Gastroesophageal sphincter (tissue), 4 donors: ENCODE data around the gene MRPL40. TPM values are rescaled to one million over a fixed set of nuclear protein-coding genes. Genes with fewer than 3 reads are reported as not detected.

Experiments used
- ATAC-seq: fragments of 150-250 bp; one replicate; pipeline ENCODE4 v1.9.1; 2016; ENCODE audit warnings: mild to moderate bottlenecking, moderate library complexity
- H3K27ac ChIP-seq, 4 donors: fragments of 200-600 bp; sonication (generic) in 3 of 4; 1 replicate in 3 of 4; 2 replicates in 1 of 4; pipeline ENCODE4 v1.5.1; 2016 to 2019
- H3K27me3 ChIP-seq: fragments of 200-600 bp; sonication (generic); one replicate; pipeline ENCODE4 v1.5.1; 2019
- H3K36me3 ChIP-seq, 2 donors: fragments of 200-600 bp; sonication (generic); one replicate each; pipeline ENCODE4 v1.5.1; 2019; ENCODE audit warnings: control low read depth in 1 of 2
- H3K4me1 ChIP-seq, 3 donors: fragments of 200-600 bp; sonication (generic); 1 replicate in 2 of 3; 2 replicates in 1 of 3; pipeline ENCODE4 v1.5.1; 2016 to 2019; ENCODE audit warnings: control low read depth in 2 of 3
- H3K4me3 ChIP-seq, 2 donors: fragments of 200-600 bp; sonication (generic); one replicate each; pipeline ENCODE4 v1.5.1; 2019; ENCODE audit warnings: mild to moderate bottlenecking in 1 of 2, moderate library complexity in 1 of 2
- H3K9me3 ChIP-seq, 3 donors: fragments of 200-600 bp; sonication (generic); one replicate each; pipeline ENCODE4 v1.5.1; 2017 to 2019; ENCODE audit warnings: control low read depth in 2 of 3
- EP300 ChIP-seq: sonication (generic); formaldehyde crosslinking; IDR thresholded peaks from one replicate; pipeline ENCODE4 v1.6.1; 2017; ENCODE audit warnings: antibody characterized with exemption, mild to moderate bottlenecking
- POLR2A ChIP-seq, 2 donors: fragments of 450-650 bp; IDR thresholded peaks; one replicate each; pipeline ENCODE4 v1.6.1; 2017; ENCODE audit warnings: antibody characterized with exemption in 2 of 2, mild to moderate bottlenecking in 2 of 2, moderate library complexity in 1 of 2
- POLR2AphosphoS5 ChIP-seq: sonication (generic); formaldehyde crosslinking; IDR thresholded peaks from one replicate; pipeline ENCODE4 v1.6.1; 2017; ENCODE audit warnings: antibody characterized with exemption
- WGBS, 2 donors: methylation state at CpG; one replicate each; pipeline ENCODE4 v1.1.5; 2018; ENCODE audit warnings: low coverage in 1 of 2; 5-methylcytosine and 5-hydroxymethylcytosine counted together
- total RNA-seq, 4 donors: library from RNA; depleted of rRNA; stranded (reverse); fragments of >200 nt; gene quantifications; one replicate each; pipeline ENCODE4 v1.1.0, GENCODE V29; 2016
- TF ChIP-seq, protein P1 (sequence below), 4 experiments: fragments of 200-600 bp in 2 of 4; fragments of 450-650 bp in 2 of 4; sonication (generic) in 1 of 4; IDR thresholded peaks; one replicate each; pipeline ENCODE4 v1.5.1; 2017 to 2019; ENCODE audit warnings: antibody characterized with exemption in 4 of 4, mild to moderate bottlenecking in 2 of 4, moderate library complexity in 2 of 4

The MRPL40 gene
- total RNA-seq, result 10 to 100 TPM; 22.8 to 29.1 (median 25.8) TPM

DNA sequence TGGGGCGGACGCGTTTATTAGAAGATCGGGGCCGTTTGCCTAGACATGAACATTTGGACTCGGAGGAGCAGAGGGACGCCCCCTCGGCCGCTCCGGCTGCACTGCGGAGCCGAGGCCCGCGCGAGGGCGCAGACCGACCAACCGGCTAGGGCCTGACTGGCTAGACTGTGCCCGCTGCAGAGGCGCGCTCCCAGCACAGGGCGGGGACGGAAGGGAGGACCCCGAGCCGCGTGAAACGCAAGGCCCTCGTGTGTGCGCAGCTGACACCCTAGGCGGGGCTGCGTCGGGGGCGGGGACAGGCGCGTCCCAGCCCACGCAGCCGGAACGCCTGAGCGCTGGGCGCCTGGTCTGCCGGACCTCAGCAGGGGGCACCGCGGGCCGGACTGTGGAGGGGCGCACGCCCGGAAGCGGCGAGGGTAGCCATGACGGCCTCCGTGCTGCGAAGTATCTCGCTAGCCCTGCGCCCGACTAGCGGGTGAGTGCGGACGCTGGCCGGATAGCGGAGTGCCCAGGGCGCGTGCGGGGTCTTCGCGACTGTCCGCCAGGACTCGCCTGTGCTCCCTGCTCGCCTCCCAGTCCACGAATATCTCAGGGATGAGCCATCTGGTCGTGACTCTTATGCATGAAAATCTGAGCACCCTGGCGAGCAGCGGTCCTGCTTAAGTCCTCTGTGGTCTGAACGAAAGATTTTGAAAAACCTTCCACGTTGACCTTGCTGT is at the start of gene MRPL40:
Gene MRPL40 (plus strand): TSS at position 413 of the 719 bp plus-strand sequence. CDS start 10 bp downstream, at position 423.
- Histone ChIP-seq H3K9me3 (no peaks in the 10 kb centered on the region), H3K27me3 (no peaks in the 10 kb centered on the region), H3K36me3 (peaks cover 0 to 32% of the 10 kb centered on the region in 2 donors), H3K4me3 (peak within 1 kb of the TSS; percentile 73 to 75), H3K27ac (peak within 1 kb of the TSS; percentile 81 to 98 (median 92)), H3K4me1 (peaks cover 0 to 46% (median 19%) of the 10 kb centered on the region in 3 donors)
- peak; percentile 97 for ATAC-seq
- TF ChIP-seq, protein P1, sequence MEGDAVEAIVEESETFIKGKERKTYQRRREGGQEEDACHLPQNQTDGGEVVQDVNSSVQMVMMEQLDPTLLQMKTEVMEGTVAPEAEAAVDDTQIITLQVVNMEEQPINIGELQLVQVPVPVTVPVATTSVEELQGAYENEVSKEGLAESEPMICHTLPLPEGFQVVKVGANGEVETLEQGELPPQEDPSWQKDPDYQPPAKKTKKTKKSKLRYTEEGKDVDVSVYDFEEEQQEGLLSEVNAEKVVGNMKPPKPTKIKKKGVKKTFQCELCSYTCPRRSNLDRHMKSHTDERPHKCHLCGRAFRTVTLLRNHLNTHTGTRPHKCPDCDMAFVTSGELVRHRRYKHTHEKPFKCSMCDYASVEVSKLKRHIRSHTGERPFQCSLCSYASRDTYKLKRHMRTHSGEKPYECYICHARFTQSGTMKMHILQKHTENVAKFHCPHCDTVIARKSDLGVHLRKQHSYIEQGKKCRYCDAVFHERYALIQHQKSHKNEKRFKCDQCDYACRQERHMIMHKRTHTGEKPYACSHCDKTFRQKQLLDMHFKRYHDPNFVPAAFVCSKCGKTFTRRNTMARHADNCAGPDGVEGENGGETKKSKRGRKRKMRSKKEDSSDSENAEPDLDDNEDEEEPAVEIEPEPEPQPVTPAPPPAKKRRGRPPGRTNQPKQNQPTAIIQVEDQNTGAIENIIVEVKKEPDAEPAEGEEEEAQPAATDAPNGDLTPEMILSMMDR (IDR thresholded peaks at IDR 0.05), result peak in 2 of 4 experiments; percentile 2 to 35
- peak; percentile 91 to 93 for TF ChIP-seq POLR2A (IDR thresholded peaks at IDR 0.05)
- peak; percentile 95 for TF ChIP-seq POLR2AphosphoS5
- no peak for TF ChIP-seq EP300
- WGBS, 2 donors, result 0% methylated on average over 9 of the region's 74 CpGs; no CpG with 5 or more reads in 1 of the 2 donors

DNA sequence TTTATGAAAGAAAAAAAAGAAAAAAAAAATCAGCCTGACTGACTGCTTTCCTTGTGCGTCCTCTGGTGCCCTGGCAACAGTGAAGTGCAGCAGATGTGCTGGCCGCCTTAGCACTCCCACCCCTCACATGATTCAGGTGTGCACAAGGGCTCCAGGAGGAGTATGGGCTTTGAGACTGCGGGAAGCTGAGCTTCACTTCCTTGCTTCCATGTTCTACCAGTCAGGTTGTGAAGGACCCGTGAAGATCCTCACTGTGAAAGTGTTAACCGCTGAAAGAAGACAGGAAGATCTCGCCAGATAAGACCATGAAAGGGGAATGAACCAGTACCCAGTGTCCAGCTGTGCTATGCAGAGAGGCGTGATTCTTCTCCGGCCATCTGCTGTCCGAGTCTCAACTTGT is 49.1 kb upstream of the MRPL40 start:
- Histone ChIP-seq H3K4me1 (no peaks in the 10 kb centered on the region), H3K4me3 (no peak overlapping the region), H3K9me3 (no peaks in the 10 kb centered on the region), H3K36me3 (peaks cover 0 to 95% of the 10 kb centered on the region in 2 donors), H3K27ac (no peak overlapping the region), H3K27me3 (no peaks in the 10 kb centered on the region)
- TF ChIP-seq, protein P1 (IDR thresholded peaks at IDR 0.05), result no peak
- TF ChIP-seq EP300 (no peak), POLR2A (IDR thresholded peaks at IDR 0.05) (no peak), POLR2AphosphoS5 (no peak)
- ATAC-seq, result no peak
- WGBS, 2 donors, result 69 to 100% methylated on average over 6 to 9 of the region's 9 CpGs

DNA sequence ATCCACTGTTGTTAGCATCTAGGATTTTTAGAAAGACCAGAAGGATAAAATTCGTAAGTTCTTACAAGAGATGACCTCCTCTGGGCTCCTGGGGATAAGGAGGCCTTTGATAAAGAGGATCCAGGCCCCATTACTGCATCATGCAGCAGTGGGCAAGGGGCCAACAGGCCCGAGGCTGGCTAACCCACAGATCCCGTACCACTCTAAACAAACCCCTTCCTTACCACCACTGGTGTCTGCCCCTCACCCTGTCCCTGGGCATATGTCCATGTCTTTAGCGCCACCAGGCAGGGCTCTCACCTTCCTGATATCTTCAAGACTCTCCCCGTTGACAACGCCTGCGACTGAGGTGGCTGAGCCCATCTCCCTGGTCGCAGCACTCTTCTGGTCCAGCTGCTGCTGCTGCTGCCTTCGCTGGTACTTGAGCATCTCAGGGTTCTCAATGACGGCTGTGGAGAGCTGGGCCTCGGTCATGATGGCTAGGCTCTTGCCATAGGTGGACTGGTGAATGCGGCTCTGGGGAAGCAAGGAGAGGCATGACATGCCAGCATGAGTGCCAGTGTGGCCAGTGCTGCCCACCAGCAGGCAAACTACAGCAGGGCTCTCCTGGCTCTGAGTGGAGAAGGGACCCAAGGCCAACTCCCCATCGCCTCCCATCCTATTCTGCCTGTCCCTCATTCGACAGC is 47.0 kb upstream of the MRPL40 start:
- Histone ChIP-seq H3K9me3 (no peaks in the 10 kb centered on the region), H3K27me3 (no peaks in the 10 kb centered on the region), H3K27ac (no peak overlapping the region), H3K4me1 (no peaks in the 10 kb centered on the region), H3K4me3 (no peak overlapping the region), H3K36me3 (peaks cover 0 to 100% of the 10 kb centered on the region in 2 donors)
- no peak for TF ChIP-seq POLR2A (IDR thresholded peaks at IDR 0.05)
- TF ChIP-seq EP300, result no peak
- no peak for TF ChIP-seq POLR2AphosphoS5
- TF ChIP-seq, protein P1 (IDR thresholded peaks at IDR 0.05), result no peak
- ATAC-seq, result no peak
- WGBS, 2 donors, result 80 to 81% methylated on average over 1 to 3 of the region's 14 CpGs

DNA sequence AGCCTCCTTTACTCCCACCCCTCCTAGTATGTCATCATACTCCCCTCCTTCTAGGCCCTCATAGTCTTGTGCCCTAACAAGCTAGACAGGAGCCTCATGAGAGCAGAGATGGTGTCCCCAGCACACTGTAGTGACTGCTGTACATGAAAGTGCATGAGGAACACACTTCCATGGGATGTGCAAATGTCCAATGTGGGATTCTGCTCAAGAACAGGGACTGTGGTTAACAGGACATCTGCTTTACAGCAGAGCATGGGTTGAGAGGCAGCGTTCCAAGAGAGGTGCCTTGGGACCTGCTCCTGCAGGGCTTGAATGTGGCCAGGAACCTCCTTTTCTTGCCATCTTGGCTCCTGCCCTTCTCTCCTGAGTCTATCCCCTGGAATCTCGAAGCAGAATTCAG is 46.1 kb upstream of the MRPL40 start:
- Histone ChIP-seq H3K27me3 (no peaks in the 10 kb centered on the region), H3K27ac (no peak overlapping the region), H3K9me3 (no peaks in the 10 kb centered on the region), H3K4me3 (no peak overlapping the region), H3K4me1 (no peaks in the 10 kb centered on the region), H3K36me3 (peaks cover 0 to 100% of the 10 kb centered on the region in 2 donors)
- no peak for ATAC-seq
- TF ChIP-seq POLR2AphosphoS5 (no peak), EP300 (no peak), POLR2A (IDR thresholded peaks at IDR 0.05) (no peak)
- TF ChIP-seq, protein P1 (IDR thresholded peaks at IDR 0.05), result no peak
- WGBS, 2 donors, result no CpG with 5 or more reads among the region's 2 CpGs
